Tibial artery (tissue), 4 donors: ENCODE measurements around the gene F12.
"Not testable (repeated sequence)": the region's sequence is repeated elsewhere in the genome, so short reads cannot be mapped to it uniquely, and the experiment has no call there.

Experiments
- DNase-seq, 2 donors: peaks; one replicate each; pipeline ENCODE4 v3.0.0-alpha.2; 2019
- H3K27ac ChIP-seq, 2 donors: fragments of 200-600 bp; sonication (generic) in 1 of 2; 1 replicate in 1 of 2; 2 replicates in 1 of 2; pipeline ENCODE4 v1.5.1; 2018 to 2019; ENCODE audit warnings: mild to moderate bottlenecking in 1 of 2
- H3K27me3 ChIP-seq, 2 donors: fragments of 200-600 bp; sonication (generic) in 1 of 2; one replicate each; pipeline versions ENCODE4 v1.5.1 to v1.6.0; 2016 to 2019
- H3K36me3 ChIP-seq, 3 donors: fragments of 200-600 bp; sonication (generic) in 2 of 3; one replicate each; pipeline ENCODE4 v1.5.1; 2016 to 2019; ENCODE audit warnings: mild to moderate bottlenecking in 2 of 3
- H3K4me1 ChIP-seq, 4 donors: fragments of 200-600 bp; sonication (generic) in 2 of 4; 1 replicate in 3 of 4; 2 replicates in 1 of 4; pipeline ENCODE4 v1.5.1; 2016 to 2019
- H3K4me3 ChIP-seq, 2 donors: fragments of 200-600 bp; sonication (generic) in 1 of 2; 1 replicate in 1 of 2; 2 replicates in 1 of 2; pipeline ENCODE4 v1.5.1; 2018 to 2019; ENCODE audit warnings: mild to moderate bottlenecking in 2 of 2
- H3K9me3 ChIP-seq, 3 donors: fragments of 200-600 bp; sonication (generic) in 1 of 3; one replicate each; pipeline ENCODE4 v1.5.1; 2016 to 2019
- CTCF ChIP-seq, 2 experiments: fragments of 200-600 bp in 1 of 2; fragments of 450-650 bp in 1 of 2; IDR thresholded peaks; one replicate each; pipeline ENCODE4 v1.5.1; 2017 to 2019; ENCODE audit warnings: antibody characterized with exemption in 2 of 2, mild to moderate bottlenecking in 1 of 2, moderate library complexity in 1 of 2
- intact Hi-C: fragments of 100-400 bp; cut with DNase I; formaldehyde crosslinking; loops from one replicate; pipeline ENCODE4 v1.15.0; 2023; ENCODE audit warnings: low total_unique reads

F12 gene

GRCh38 chr5:177362610-177363507, 46.5 kb downstream of the F12 start:
- H3K27ac ChIP-seq: no peak overlapping the region
- intact Hi-C loops: no loop called here
- peak in 1 of 2 donors; percentile 37 for DNase-seq
- peaks cover 0 to 37% (median 26%) of the 10 kb centered on the region in 4 donors for H3K4me1 ChIP-seq
- TF ChIP-seq CTCF (IDR thresholded peaks at IDR 0.05): no peak
- no peaks in the 10 kb centered on the region for H3K36me3 ChIP-seq
- H3K9me3 ChIP-seq: no peaks in the 10 kb centered on the region
- peaks cover 0 to 11% of the 10 kb centered on the region in 2 donors for H3K27me3 ChIP-seq
- H3K4me3 ChIP-seq: peak overlapping the region; percentile 39 to 54

- Histone ChIP-seq H3K4me3 (no peak overlapping the region), H3K36me3 (no peaks in the 10 kb centered on the region), H3K4me1 (peaks cover 0 to 37% (median 21%) of the 10 kb centered on the region in 4 donors), H3K27me3 (peaks cover 0 to 13% of the 10 kb centered on the region in 2 donors), H3K9me3 (no peaks in the 10 kb centered on the region), H3K27ac (no peak overlapping the region)
- no peak for DNase-seq
- intact Hi-C loops: no loop called here
- no peak for TF ChIP-seq CTCF (IDR thresholded peaks at IDR 0.05)
Measured at GRCh38 chr5:177362292-177362609, 47.1 kb downstream of the F12 start.

GRCh38 chr5:177361418-177362291, 47.7 kb downstream of the F12 start:
- peaks cover 0 to 35% (median 19%) of the 10 kb centered on the region in 4 donors for H3K4me1 ChIP-seq
- no peak overlapping the region for H3K27ac ChIP-seq
- no peak overlapping the region for H3K4me3 ChIP-seq
- no peaks in the 10 kb centered on the region for H3K9me3 ChIP-seq
- H3K27me3 ChIP-seq: peaks cover 0 to 13% of the 10 kb centered on the region in 2 donors
- intact Hi-C loops: no loop called here
- TF ChIP-seq CTCF (IDR thresholded peaks at IDR 0.05): no peak
- no peak for DNase-seq
- no peaks in the 10 kb centered on the region for H3K36me3 ChIP-seq

GRCh38 chr5:177360740-177361139, 48.6 kb downstream of the F12 start:
- peaks cover 0 to 27% (median 14%) of the 10 kb centered on the region in 4 donors for H3K4me1 ChIP-seq
- peaks cover 0 to 13% of the 10 kb centered on the region in 2 donors for H3K27me3 ChIP-seq
- H3K36me3 ChIP-seq, intact Hi-C loops, H3K27ac ChIP-seq, H3K4me3 ChIP-seq, H3K9me3 ChIP-seq, DNase-seq: not testable (repeated sequence)

GRCh38 chr5:177359860-177360259, 49.5 kb downstream of the F12 start:
- H3K4me1 ChIP-seq: peaks cover 0 to 27% (median 14%) of the 10 kb centered on the region in 4 donors
- H3K27ac ChIP-seq: no peak overlapping the region

More at GRCh38 chr5:177359860-177360259, 49.5 kb downstream of the F12 start:
- no peak for DNase-seq
- Histone ChIP-seq H3K27me3 (peaks cover 0 to 13% of the 10 kb centered on the region in 2 donors), H3K36me3 (no peaks in the 10 kb centered on the region), H3K9me3 (no peaks in the 10 kb centered on the region), H3K4me3 (no peak overlapping the region)
- intact Hi-C loops: no loop called here
- no peak for TF ChIP-seq CTCF (IDR thresholded peaks at IDR 0.05)
